Upper lobe of left lung (tissue), 4 donors: Measurements from ENCODE around the gene SDK1.

ENCODE experiments used
- POLR2AphosphoS5 ChIP-seq, 2 donors: sonication (generic); formaldehyde crosslinking; IDR thresholded peaks; one replicate each; pipeline ENCODE4 v1.5.1; 2017; ENCODE audit warnings: antibody characterized with exemption in 2 of 2
- TF ChIP-seq, protein P1 (sequence below), 6 experiments: fragments of 450-650 bp in 4 of 6; fragments of 200-600 bp in 2 of 6; sonication (generic) in 2 of 6; IDR thresholded peaks; one replicate each; pipeline ENCODE4 v1.5.1; 2016 to 2019; ENCODE audit warnings: antibody characterized with exemption in 6 of 6

DNA sequence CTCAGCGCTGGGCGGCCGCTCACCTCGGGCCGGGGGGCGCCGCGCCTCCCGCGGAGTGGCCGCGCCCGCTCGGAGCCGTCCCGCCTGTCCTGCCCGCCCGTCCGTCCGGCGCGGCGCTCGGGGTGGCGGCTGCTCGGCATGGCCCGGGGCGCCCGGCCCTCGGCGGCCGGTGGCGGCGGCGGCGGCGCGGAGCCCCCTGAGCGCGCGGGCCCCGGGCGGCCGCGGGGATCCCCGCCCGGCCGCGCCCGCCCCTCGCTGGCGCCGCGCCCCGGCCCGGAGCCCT lies 338 bp downstream of the SDK1 start:
- TF ChIP-seq POLR2AphosphoS5 (IDR thresholded peaks at IDR 0.05): no peak
- TF ChIP-seq, protein P1, sequence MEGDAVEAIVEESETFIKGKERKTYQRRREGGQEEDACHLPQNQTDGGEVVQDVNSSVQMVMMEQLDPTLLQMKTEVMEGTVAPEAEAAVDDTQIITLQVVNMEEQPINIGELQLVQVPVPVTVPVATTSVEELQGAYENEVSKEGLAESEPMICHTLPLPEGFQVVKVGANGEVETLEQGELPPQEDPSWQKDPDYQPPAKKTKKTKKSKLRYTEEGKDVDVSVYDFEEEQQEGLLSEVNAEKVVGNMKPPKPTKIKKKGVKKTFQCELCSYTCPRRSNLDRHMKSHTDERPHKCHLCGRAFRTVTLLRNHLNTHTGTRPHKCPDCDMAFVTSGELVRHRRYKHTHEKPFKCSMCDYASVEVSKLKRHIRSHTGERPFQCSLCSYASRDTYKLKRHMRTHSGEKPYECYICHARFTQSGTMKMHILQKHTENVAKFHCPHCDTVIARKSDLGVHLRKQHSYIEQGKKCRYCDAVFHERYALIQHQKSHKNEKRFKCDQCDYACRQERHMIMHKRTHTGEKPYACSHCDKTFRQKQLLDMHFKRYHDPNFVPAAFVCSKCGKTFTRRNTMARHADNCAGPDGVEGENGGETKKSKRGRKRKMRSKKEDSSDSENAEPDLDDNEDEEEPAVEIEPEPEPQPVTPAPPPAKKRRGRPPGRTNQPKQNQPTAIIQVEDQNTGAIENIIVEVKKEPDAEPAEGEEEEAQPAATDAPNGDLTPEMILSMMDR (IDR thresholded peaks at IDR 0.05): no peak
